ENCODE results near the gene OR52E6.

OR52E6 gene

DNA sequence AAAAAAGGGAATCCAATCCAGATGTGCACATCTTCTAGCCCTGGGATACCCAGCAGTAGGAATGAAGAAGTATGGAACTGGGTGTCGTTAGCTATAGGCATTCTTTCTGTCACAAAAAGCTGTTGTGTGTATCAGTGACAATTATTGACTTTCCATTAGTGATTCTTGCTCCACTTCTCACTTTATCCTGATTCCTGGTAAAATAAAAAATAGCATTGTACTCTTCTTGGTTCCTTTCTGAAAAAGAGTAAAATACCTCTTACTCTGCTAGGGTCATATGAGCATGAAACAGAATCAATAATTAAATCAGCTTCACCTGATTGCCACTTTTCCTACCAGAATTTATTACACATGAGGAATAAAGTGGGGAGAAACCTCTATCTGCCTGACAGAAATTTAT lies at the start of gene OR52E6:
TSS of gene OR52E6 (minus strand) at position 101 of the 400 bp plus-strand sequence. CDS start at position 101, 0 bp downstream.
- DNase-seq, result no peak

DNA sequence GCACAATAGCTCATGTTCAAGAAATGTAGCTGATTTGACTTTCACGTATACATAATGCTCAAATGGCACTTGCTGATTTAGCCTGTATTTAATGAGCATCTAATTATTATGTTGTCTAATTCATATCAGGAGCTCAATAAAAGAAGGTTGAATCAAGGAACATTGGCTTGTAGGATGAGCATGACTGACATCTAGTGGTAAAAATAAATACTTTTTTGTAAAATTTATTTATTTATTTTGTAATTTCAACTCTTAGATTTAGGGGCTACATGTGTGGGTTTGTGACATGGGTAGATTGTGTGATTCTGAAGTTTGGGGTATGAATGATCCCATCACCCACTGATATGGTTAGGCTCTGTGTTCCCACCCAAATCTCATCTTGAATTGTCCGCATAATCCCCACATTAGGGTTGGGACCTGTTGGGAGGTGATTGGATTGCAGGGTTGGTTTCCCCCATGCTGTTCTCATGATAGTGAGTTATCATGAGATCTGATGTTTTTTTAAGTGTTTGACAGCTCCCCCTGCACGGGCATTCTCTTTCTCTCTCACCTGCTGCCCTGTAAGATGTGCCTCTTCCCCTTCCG lies 49.6 kb upstream of the OR52E6 start:
- DNase-seq, result no peak

GRCh38 chr11:5887661-5888060 lies 46.0 kb upstream of the OR52E6 start:
- DNase-seq, result no peak

DNA sequence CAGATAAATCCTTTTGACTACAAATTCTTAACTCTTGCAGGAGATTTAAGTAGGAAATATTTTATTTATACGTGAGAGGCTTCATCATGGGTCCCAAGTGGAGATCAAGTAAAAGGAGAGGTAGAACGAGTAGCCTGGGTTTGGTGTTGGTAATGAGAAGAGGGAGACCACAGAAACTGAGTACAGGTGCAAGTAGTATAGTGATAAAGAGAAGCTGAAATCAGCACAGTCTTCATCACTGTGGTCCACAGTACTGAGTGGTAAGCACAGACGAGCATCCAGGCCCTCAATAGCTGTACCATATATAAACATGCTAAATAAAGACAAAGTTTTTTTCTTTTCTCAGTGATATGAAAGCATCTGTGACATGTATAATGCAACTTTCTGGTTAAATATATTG lies 45.5 kb upstream of the OR52E6 start:
- no peak for DNase-seq

DNA sequence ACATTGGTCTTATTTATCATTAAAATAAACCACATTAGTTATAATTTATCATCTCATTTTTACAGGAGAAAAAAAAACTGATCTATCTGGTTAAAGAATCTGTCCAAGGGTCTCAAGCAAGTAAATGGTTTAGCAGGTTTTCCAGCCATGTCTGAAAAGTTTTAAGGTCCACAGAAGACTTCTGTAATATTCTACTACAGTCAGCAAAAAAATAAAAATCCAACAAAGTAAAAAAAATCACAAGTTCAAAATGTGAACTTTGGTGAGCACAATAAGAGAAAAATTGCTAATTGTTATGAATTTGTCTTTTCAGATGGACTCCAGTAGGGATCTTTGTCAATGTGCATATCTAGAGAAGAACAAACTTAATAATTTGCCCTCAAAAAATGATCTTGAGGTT lies 40.1 kb upstream of the OR52E6 start:
- DNase-seq, result no peak

- no peak for DNase-seq
Observed at GRCh38 chr11:5880329-5880728, 38.6 kb upstream of the OR52E6 start, which contains the start of gene OR52E4. TSS of gene OR52E4 (plus strand) at chr11:5880629. CDS start at chr11:5884293, 3,664 bp downstream.

DNA sequence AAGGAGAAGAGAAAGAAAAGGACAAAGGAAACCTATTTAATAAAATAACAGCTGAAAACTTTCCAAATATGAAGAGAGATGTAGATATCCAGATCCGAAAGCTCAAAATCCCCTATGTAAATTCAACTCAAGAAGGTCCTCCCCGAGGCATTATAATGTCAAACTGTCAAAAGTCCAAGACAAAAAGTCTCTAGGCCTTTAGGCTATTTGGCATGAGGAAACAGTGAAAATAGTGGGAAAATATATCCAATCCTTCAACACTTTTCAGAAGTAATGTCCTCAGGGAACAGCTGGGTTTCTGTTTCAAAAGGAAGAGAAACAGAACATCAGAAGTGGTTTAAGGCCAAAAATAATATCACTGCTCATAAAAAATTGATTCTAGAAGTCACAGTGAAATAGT lies 36.9 kb upstream of the OR52E6 start:
- no peak for DNase-seq

- no peak for DNase-seq
Observed at GRCh38 chr11:5865826-5866225, 24.1 kb upstream of the OR52E6 start.

DNA sequence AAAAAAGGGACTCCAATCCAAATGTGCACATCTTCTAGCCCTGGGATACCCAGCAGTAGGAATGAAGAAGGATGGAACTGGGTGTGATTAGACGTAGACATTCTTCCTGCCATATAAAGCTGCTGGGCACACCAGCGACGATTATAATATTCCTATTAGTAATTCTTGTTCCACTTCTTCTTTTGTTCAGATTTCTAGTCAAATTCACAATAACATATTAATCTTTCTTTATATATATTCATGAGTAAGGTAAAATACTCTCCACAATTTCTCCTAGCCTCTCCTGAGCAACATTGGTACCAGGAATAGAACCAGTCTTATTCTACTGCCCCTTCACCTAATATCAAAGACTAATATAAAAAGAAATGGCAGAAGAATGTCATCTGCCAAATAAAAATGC lies 15.9 kb upstream of the OR52E6 start, which contains the start of gene OR52E8:
TSS of gene OR52E8 (minus strand) at position 101 of the 400 bp plus-strand sequence. CDS start at position 101, 0 bp downstream.
- no peak for DNase-seq

GRCh38 chr11:5851002-5851401 lies 9.3 kb upstream of the OR52E6 start:
- DNase-seq, result no peak

DNA sequence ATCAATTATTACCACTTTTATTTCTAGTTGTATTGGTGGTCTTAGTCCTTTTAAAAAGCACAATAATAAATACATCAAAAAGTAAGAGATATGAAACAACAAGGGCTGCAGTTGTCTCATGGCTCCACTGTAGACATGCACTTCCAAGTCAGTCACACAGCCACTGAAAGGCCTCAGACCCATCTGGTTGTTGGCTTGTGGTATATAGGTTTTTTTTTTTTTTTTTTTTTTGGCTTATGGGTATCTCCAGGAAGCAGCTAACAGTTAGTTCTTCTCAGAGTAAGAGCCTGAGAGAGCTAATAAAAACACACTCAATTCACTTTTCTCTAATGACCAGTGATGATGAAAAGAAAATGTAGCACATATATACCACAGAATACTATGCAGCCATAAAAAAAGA lies 6.0 kb upstream of the OR52E6 start:
- DNase-seq, result no peak

GRCh38 chr11:5846701-5847100 lies 5.0 kb upstream of the OR52E6 start:
- DNase-seq, result no peak

- DNase-seq, result no peak
Observed at GRCh38 chr11:5837695-5838094, 4.0 kb downstream of the OR52E6 start.

DNA sequence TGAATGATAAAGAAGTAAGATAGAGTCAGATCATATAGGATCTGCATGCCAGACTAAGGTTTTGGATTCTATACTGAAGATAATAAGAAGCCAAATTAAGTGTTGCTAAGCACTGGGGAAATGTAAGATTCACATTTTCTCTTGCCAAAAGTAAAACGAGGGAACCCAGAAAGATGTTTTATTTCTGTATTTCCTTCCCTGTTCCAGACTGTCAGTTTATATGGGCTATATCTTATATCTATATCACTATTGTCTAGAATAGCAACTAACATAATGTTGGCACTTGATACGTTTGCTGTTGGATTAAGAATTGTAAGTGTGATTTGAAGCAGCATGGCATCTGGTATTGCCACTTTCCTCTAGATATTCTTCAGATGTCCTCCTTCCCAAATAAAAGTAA lies 8.3 kb downstream of the OR52E6 start:
- DNase-seq, result no peak

GRCh38 chr11:5831196-5831829 lies 10.4 kb downstream of the OR52E6 start:
- no peak for DNase-seq

- DNase-seq, result no peak
Observed at GRCh38 chr11:5818245-5818886, 23.3 kb downstream of the OR52E6 start.

- no peak for DNase-seq
Observed at GRCh38 chr11:5815534-5815933, 26.2 kb downstream of the OR52E6 start.

GRCh38 chr11:5809905-5810795 lies 31.5 kb downstream of the OR52E6 start:
- no peak for DNase-seq

GRCh38 chr11:5809122-5809519 lies 32.6 kb downstream of the OR52E6 start:
- no peak for DNase-seq

DNA sequence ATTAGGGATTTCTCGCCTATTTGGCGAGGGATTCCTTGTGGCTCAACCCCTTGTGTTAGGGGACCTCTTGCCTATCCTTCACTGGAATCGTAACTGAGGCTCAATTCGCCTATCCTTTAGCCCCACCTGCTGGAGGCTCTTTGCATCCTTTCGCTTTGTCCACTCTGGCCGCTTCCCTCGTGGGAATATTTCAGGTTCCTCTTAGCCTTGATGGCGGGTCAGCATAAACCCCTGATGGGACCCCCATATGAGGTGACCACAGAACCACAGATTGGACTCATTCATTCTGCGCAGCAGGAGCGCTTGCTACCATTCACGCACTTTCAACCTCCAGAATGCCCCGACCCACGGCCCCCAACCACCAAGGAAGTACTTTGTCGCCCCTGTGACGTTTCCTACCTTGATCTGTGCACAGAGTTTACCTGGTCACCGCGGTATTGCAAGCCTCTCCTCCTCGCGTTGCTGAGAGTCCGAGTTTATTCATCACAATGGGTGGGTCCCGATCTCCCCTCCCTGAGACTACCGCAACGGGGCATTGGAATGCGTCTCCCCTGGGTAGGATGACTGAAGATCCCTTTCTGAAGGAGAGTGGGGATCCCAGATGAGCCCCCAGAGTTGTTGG lies 33.1 kb downstream of the OR52E6 start, which contains the start of gene OR52N2:
TSS of gene OR52N2 (plus strand) at position 425 of the 622 bp plus-strand sequence. CDS start 11,412 bp downstream, outside the sequence.
- DNase-seq, result peak; percentile 65 to 70

- DNase-seq, result no peak
Observed at GRCh38 chr11:5807580-5807979, 34.1 kb downstream of the OR52E6 start.

- DNase-seq, result no peak
Observed at GRCh38 chr11:5803982-5804381, 37.7 kb downstream of the OR52E6 start.

- no peak for DNase-seq
Observed at GRCh38 chr11:5796541-5796940, 45.2 kb downstream of the OR52E6 start.
